NT2/D1 (cell line): ENCODE data around the gene USP12.

Experiments used
- DNase-seq: peaks from one replicate; pipeline ENCODE4 v3.0.0-alpha.2; 2011; ENCODE audit warnings: low read depth, low spot score
- H3K27me3 ChIP-seq: 2 replicates; pipeline ENCODE4 v1.6.0; 2011; ENCODE audit warnings: mild to moderate bottlenecking; ENCODE audit not compliant: insufficient read length, insufficient read depth
- H3K36me3 ChIP-seq: 2 replicates; pipeline ENCODE4 v1.6.1; 2011; ENCODE audit warnings: mild to moderate bottlenecking, low read length, mixed read lengths; ENCODE audit not compliant: insufficient read depth, insufficient read length
- H3K4me1 ChIP-seq: 2 replicates; pipeline ENCODE4 v1.5.1; 2011; ENCODE audit not compliant: insufficient read depth, insufficient read length
- H3K4me3 ChIP-seq: 2 replicates; pipeline ENCODE4 v1.5.1; 2011; ENCODE audit warnings: low read depth; ENCODE audit not compliant: insufficient read length
- H3K9ac ChIP-seq: 2 replicates; pipeline ENCODE4 v1.6.0; 2011; ENCODE audit warnings: low read depth; ENCODE audit not compliant: insufficient read length
- H3K9me3 ChIP-seq: 2 replicates; pipeline ENCODE4 v1.5.1; 2011; ENCODE audit warnings: mild to moderate bottlenecking, low read length; ENCODE audit not compliant: insufficient read depth
- SUZ12 ChIP-seq: IDR thresholded peaks from 2 replicates; pipeline ENCODE4 v1.6.1; 2011; ENCODE audit not compliant: insufficient read length, insufficient read depth; ENCODE audit errors: extremely low read depth
- YY1 ChIP-seq: IDR thresholded peaks from 2 replicates; pipeline ENCODE4 v1.6.1; 2011; ENCODE audit not compliant: insufficient read length, insufficient read depth
- ZNF274 ChIP-seq: IDR thresholded peaks from 2 replicates; pipeline ENCODE4 v1.6.1; 2011; ENCODE audit warnings: mild to moderate bottlenecking, low read depth, low read length

Gene USP12

DNA sequence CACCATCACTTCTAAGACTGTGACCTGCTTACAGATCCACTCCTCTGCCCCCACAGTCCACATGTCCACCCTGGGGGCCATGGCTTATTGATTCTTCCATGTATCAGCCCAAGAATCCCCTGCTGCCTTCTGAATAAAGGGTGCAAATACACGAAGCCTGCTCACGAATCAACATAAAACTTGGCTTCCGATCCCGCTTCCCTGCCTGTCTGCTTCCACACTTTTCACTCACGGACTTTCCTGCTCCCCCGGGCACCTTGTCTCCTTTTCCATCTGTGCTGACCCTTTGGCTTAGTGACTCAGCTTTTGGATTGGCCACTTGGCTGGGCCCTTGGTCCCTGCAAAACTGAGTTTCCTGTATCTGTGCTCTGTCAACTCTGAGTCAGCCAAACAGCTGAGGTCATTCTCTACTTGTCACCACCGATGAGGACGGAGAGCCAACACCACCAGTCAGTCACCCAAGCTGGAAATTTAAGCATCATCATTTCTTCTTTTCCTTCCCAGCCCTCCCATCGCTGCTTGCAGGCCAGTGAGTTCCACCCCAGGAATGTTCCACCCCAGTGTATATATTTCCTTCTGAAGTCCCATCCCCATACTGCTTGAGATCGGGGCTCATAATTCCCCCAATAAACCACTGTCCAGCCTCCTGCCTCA lies 11.4 kb upstream of the USP12 start:
- Histone ChIP-seq H3K36me3 (no peaks in the 10 kb centered on the region), H3K4me3 (no peak overlapping the region), H3K27me3 (no peaks in the 10 kb centered on the region), H3K9me3 (no peaks in the 10 kb centered on the region), H3K4me1 (peaks cover 3% of the 10 kb centered on the region), H3K9ac (no peak overlapping the region)
- DNase-seq, result no peak
- TF ChIP-seq ZNF274 (no peak), YY1 (no peak), SUZ12 (no peak)

DNA sequence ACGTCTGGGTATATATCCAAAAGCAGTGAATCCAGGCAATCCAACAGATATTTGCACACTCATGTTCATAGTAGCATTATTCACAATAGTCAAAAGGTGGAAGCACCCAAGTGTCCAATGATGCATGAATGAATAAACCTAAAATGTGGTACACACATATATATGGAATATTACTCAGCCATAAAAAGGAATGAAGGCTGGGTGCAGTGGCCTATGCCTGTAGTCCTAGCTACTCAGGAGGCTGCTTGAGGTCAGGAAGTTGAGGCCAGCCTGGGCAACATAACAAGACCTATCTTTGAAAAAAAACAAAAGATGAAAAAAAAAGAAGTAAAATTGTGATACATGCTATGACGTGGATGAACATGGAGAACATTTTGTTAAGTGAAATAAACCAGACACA lies 10.4 kb upstream of the USP12 start:
- no peak for TF ChIP-seq ZNF274
- TF ChIP-seq YY1, result no peak
- TF ChIP-seq SUZ12, result no peak
- Histone ChIP-seq H3K9me3 (no peaks in the 10 kb centered on the region), H3K36me3 (no peaks in the 10 kb centered on the region), H3K9ac (no peak overlapping the region), H3K4me1 (peaks cover 3% of the 10 kb centered on the region), H3K4me3 (no peak overlapping the region), H3K27me3 (no peaks in the 10 kb centered on the region)
- no peak for DNase-seq

DNA sequence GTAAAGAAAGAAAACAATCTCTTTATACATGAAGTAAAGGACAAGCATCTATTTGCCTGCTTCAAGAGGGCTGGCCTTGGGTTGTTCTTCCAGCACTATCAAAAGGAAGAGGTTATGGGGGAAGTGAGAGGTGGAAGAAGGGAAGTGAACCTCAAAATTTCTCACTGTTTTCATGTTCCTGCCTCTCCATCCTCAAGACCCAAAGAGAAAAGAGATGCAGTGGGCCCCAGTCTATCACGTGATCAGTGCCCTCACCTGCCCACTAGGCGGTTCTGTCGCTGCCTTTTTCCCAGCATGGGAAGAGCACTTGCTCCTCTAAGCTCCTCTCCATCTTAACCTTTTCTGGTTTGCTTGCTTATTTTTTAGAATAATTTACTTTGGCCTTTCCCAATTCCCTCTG lies 6.2 kb upstream of the USP12 start:
- Histone ChIP-seq H3K9me3 (no peaks in the 10 kb centered on the region), H3K27me3 (no peaks in the 10 kb centered on the region), H3K4me1 (peaks cover under 1% of the 10 kb centered on the region), H3K9ac (no peak overlapping the region), H3K36me3 (no peaks in the 10 kb centered on the region), H3K4me3 (no peak overlapping the region)
- TF ChIP-seq SUZ12 (no peak), ZNF274 (no peak), YY1 (no peak)
- DNase-seq, result no peak

DNA sequence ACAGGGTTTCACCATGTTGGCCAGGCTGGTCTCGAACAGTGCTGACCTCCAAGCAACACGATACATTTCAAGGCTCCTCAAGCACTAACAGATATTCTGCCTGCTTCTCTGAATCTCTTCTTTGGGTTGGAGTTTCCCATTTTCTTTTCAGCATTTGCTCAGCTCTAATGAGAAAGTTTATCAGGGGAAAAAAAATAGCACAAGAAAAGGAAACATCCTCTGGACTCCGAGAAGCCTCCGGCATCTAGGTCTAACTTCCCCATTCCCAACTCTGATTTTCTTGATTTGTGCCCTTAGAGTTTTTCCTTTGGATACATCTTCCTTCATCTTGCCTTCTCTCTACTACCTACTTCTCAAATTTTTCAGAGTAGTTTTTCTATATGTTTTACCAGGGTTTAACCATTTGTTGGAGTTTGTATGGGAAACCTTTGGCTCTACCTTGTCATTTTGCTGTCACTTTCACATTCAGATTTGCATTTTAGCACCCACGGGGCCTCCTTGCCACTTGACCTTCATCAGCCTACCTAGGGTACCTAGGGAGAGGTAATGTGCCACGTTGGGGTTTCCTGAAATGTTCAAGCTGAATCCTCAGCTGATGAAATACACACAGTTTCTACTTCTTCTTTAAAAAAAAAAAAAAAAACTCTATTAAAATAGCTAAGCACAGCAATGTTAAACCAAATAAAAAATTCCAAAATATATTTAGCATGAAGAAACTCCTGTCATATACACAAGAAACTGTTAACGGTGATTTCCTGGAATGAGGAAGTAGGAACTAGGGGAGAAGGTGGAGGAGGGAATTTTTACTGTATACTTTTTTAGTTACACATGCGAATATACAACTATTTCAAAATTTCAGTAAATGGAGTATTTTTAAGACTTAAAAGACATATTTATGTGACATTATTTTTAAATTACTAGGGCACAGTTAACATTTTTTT lies 5.1 kb upstream of the USP12 start:
- Histone ChIP-seq H3K27me3 (no peaks in the 10 kb centered on the region), H3K9me3 (no peaks in the 10 kb centered on the region), H3K36me3 (no peaks in the 10 kb centered on the region), H3K9ac (no peak overlapping the region), H3K4me3 (no peak overlapping the region), H3K4me1 (no peaks in the 10 kb centered on the region)
- no peak for TF ChIP-seq ZNF274
- no peak for TF ChIP-seq YY1
- TF ChIP-seq SUZ12, result no peak
- DNase-seq, result no peak

DNA sequence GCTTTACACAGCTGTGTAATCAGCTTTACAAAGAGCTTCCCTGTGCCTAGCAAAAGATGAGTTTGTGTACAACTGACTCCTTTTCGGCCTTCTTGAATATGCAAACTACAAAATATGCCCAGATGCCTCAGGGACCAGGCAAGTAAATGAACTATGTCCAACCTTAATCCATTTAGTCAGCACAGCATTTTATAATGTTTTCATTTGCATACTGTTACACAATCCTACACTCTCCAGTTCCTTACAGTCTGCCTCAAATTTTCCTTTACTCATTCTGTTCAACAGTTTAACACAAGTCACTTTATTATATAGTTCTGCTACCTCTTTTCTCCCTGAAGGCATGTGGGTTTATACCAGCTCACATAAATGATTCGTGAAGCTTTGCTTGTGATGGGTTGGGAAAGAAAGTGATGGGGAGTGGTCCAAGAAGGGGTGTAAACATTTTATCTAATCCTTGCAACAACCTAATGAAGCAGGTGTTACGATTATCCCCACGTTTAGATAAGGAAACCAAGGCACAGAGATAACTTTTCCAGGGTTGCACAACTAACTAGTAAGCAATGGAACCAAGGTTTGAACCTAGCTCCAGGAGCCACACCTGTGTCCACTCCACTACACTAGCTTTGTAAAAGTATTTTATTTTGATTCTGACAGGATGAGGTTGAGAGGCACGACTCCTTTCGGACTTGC lies 3.3 kb upstream of the USP12 start:
- no peaks in the 10 kb centered on the region for H3K27me3 ChIP-seq
- no peak overlapping the region for H3K9ac ChIP-seq
- no peaks in the 10 kb centered on the region for H3K9me3 ChIP-seq
- no peak for DNase-seq
- H3K36me3 ChIP-seq, result no peaks in the 10 kb centered on the region
- H3K4me1 ChIP-seq, result no peaks in the 10 kb centered on the region
- TF ChIP-seq YY1 (no peak), ZNF274 (no peak)
- H3K4me3 ChIP-seq, result no peak overlapping the region

DNA sequence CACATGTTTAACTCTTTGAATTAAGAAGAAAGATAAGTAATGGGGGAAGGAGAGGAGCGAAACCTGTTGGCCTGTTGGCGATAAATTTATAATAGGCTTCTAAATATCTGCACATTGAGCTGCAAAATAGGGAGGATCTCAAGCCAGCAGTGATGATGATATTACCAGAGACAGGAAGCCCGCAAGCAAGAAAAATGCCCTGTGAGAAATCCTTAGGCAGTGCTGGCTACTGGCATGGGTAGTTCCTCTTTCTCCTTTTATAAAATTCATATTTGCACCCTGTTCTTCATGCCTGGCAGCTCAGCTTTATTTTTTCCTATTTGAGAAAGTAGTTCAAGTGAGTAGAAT lies 858 bp upstream of the USP12 start:
- Histone ChIP-seq H3K27me3 (no peaks in the 10 kb centered on the region), H3K9ac (peak overlapping the region; percentile 56), H3K9me3 (no peaks in the 10 kb centered on the region), H3K36me3 (peaks cover 4% of the 10 kb centered on the region), H3K4me3 (peak overlapping the region; percentile 67), H3K4me1 (peaks cover 3% of the 10 kb centered on the region)
- TF ChIP-seq SUZ12 (no peak), ZNF274 (no peak), YY1 (no peak)
- no peak for DNase-seq

DNA sequence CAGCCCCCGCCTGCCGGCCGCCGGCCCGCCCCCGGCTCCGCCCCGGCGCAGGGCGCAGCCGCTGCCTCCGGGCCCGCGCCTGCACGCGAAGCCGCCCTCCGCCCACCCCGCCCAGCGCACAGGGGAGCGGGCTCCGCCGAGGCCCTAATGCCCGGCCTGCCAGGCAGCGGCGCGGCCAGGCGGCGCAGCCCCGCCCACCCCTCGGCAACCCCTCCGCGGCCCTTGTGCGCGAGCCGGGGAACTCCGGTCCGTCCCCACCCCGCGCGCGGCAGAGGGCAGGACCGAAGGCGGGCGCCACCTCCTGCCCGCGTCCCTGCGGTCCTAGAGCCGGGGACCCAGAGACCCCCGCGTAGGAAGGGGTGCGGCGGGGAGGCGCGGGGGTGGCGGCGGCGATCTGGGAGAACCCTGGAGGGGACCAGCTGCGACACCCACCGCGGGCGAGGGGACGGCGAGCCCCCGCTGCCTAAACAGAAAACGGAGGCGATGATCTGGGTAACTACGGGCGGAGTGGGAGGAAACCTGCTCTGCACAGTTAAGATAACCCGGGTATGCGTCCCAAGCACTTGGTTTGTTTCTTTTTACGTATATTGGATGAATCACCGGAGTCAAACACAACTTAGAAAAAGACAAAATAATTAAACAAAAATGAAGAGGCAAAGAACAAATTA lies 350 bp upstream of the USP12 start:
- H3K9ac ChIP-seq, result peak overlapping the region; percentile 56
- TF ChIP-seq YY1, result no peak

More for the DNA sequence above, 350 bp upstream of the USP12 start:
- no peaks in the 10 kb centered on the region for H3K9me3 ChIP-seq
- H3K4me3 ChIP-seq, result peak overlapping the region; percentile 75
- H3K36me3 ChIP-seq, result peaks cover 4% of the 10 kb centered on the region
- peak; percentile 57 for DNase-seq
- peaks cover 3% of the 10 kb centered on the region for H3K4me1 ChIP-seq
- H3K27me3 ChIP-seq, result no peaks in the 10 kb centered on the region
